PC-9 (cell line): ENCODE data around the gene SLC45A2. TPM values are rescaled to one million over a fixed set of nuclear protein-coding genes. Genes with fewer than 3 reads are reported as not detected.

ENCODE experiments used
- BruUV-seq: library from RNA; stranded (reverse); fragments of 400-500 nt; replicated peaks from 2 replicates; lab custom pipeline; 2021; lab: Mats Ljungman, UMichigan
- CTCF ChIA-PET: fragments of 300-600 bp; sonication (Branson Sonifier 250); formaldehyde crosslinking; loops from one replicate; lab custom pipeline; 2022; ENCODE audit warnings: antibody characterized with exemption; lab: Charles Lee
- POLR2A ChIA-PET: fragments of 300-600 bp; sonication (Branson Sonifier 250); formaldehyde crosslinking; loops from one replicate; lab custom pipeline; 2022; ENCODE audit warnings: antibody characterized with exemption; ENCODE audit not compliant: unreplicated experiment; lab: Charles Lee
- DNase-seq, 2 experiments: peaks; one replicate each; pipeline versions ENCODE4 v3.0.0 to v3.0.0-alpha.2; 2015 to 2022; ENCODE audit warnings: mixed read lengths in 1 of 2
- H2AFZ ChIP-seq: fragments of 200-600 bp; sonication (generic); 2 replicates; pipeline ENCODE4 v1.8.1; 2017; ENCODE audit warnings: antibody characterized with exemption
- H3F3A ChIP-seq: fragments of 200-600 bp; sonication (generic); 2 replicates; pipeline ENCODE4 v1.8.1; 2017; ENCODE audit warnings: antibody characterized with exemption, mild to moderate bottlenecking, low read depth; ENCODE audit not compliant: insufficient read depth
- H3K27ac ChIP-seq: fragments of 200-600 bp; sonication (generic); 2 replicates; pipeline ENCODE4 v1.6.1; 2016; ENCODE audit warnings: mixed run types
- H3K27me3 ChIP-seq: fragments of 200-600 bp; sonication (generic); 2 replicates; pipeline ENCODE4 v1.6.1; 2016; ENCODE audit warnings: low read depth, mixed run types; ENCODE audit not compliant: insufficient read depth
- H3K36me3 ChIP-seq: fragments of 200-600 bp; sonication (generic); 2 replicates; pipeline ENCODE4 v1.6.1; 2016; ENCODE audit warnings: low read depth, mixed run types
- H3K4me1 ChIP-seq: fragments of 200-600 bp; sonication (generic); replicated peaks from 2 replicates; pipeline ENCODE4 v1.6.1; 2016; ENCODE audit warnings: mixed run types; ENCODE audit not compliant: insufficient read depth
- H3K4me2 ChIP-seq: fragments of 200-600 bp; sonication (generic); 2 replicates; pipeline ENCODE4 v1.6.1; 2017; ENCODE audit warnings: mixed run types
- H3K4me3 ChIP-seq: fragments of 200-600 bp; sonication (generic); 2 replicates; pipeline ENCODE4 v1.6.1; 2016; ENCODE audit warnings: mixed run types
- H3K79me2 ChIP-seq: fragments of 200-600 bp; sonication (generic); 2 replicates; pipeline ENCODE4 v1.6.1; 2017; ENCODE audit warnings: low read depth, mixed run types
- H3K9me2 ChIP-seq: fragments of 200-600 bp; sonication (generic); 2 replicates; pipeline ENCODE4 v1.8.1; 2017; ENCODE audit warnings: mild to moderate bottlenecking; ENCODE audit not compliant: insufficient read depth
- H3K9me3 ChIP-seq: fragments of 200-600 bp; sonication (generic); 2 replicates; pipeline ENCODE4 v1.8.1; 2016; ENCODE audit warnings: low read depth; ENCODE audit not compliant: insufficient read depth
- H4K20me1 ChIP-seq: fragments of 200-600 bp; sonication (generic); 2 replicates; pipeline ENCODE4 v1.8.1; 2017; ENCODE audit not compliant: insufficient read depth
- EZH2 ChIP-seq: fragments of 200-600 bp; sonication (generic); IDR thresholded peaks from 2 replicates; pipeline ENCODE4 v1.8.0; 2017; ENCODE audit warnings: antibody characterized with exemption, low read depth
- intact Hi-C: fragments of 100-400 bp; cut with micrococcal nuclease; formaldehyde crosslinking; loops from one replicate; pipeline ENCODE4 v1.10.0; 2022; ENCODE audit not compliant: unreplicated experiment
- total RNA-seq: library from RNA; stranded (reverse); gene quantifications from 2 replicates; pipeline ENCODE4 v1.2.3, GENCODE V29; 2021
- TF ChIP-seq, protein P1 (sequence below): fragments of 200-600 bp; sonication (generic); conservative IDR thresholded peaks from 2 replicates; pipeline ENCODE4 v1.6.1; 2017; ENCODE audit warnings: mixed run types, antibody characterized with exemption, mild to moderate bottlenecking, moderate library complexity

Gene SLC45A2
- total RNA-seq, 1 experiment from 2014 or later: 0.33 TPM

DNA sequence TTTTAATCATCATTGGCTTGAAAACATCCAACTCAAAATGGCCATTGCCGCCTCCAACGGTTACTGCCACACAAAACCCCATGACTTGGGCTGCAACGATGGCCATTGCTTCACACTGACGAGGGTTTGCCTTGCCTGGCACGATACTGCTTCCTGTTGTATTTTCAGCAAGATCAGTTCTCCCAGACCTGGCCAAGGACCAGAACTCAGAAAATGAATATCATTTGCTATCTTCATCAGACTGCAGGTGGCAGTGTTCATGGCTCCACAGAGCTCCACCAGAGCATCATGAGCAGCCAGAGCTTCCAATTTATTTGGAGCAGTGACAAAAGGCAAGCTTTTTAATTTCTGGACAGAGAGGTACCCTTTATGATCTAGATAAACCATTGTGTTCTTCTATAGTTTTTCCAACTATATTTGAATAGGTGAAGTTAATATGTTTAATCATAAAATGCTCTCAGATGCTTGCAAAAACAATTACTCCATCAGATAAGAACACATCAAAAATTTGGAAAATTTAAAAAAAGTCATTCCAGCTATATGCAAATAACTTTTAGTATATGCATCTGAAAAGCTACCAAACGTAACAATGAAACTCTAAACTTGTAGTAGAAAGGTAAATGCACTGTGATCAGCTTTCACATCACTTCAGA, 13.0 kb upstream of the SLC45A2 start:
- Histone ChIP-seq H3K4me2 (no peak overlapping the region), H3K79me2 (no peaks in the 10 kb centered on the region), H3K4me3 (no peak overlapping the region), H3K27me3 (no peaks in the 10 kb centered on the region), H3F3A (no peaks in the 10 kb centered on the region), H3K4me1 (no peaks in the 10 kb centered on the region), H4K20me1 (no peaks in the 10 kb centered on the region), H3K9me3 (no peaks in the 10 kb centered on the region), H2AFZ (no peak overlapping the region), H3K36me3 (no peaks in the 10 kb centered on the region), H3K9me2 (no peaks in the 10 kb centered on the region), H3K27ac (no peak overlapping the region)
- no TSS peak for BruUV-seq
- TF ChIP-seq EZH2: no peak
- TF ChIP-seq, protein P1, sequence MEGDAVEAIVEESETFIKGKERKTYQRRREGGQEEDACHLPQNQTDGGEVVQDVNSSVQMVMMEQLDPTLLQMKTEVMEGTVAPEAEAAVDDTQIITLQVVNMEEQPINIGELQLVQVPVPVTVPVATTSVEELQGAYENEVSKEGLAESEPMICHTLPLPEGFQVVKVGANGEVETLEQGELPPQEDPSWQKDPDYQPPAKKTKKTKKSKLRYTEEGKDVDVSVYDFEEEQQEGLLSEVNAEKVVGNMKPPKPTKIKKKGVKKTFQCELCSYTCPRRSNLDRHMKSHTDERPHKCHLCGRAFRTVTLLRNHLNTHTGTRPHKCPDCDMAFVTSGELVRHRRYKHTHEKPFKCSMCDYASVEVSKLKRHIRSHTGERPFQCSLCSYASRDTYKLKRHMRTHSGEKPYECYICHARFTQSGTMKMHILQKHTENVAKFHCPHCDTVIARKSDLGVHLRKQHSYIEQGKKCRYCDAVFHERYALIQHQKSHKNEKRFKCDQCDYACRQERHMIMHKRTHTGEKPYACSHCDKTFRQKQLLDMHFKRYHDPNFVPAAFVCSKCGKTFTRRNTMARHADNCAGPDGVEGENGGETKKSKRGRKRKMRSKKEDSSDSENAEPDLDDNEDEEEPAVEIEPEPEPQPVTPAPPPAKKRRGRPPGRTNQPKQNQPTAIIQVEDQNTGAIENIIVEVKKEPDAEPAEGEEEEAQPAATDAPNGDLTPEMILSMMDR: peak; percentile 84
- POLR2A ChIA-PET: interaction anchor here (0.6 to 1.0 kb wide), 3 partner anchors 11 to 635 kb away, joined by 3 to 6 read pairs (median 4); no protein-coding TSS in a partner anchor
- CTCF ChIA-PET: interaction anchor here (0.6 to 1.7 kb wide), 8 partner anchors 9 to 662 kb away, joined by 3 to 10 read pairs (median 4); partner anchors contain the start of gene AMACR
- DNase-seq: peak; percentile 55 to 61
- intact Hi-C loops: loop anchor here (1.0 kb wide), 2 partner anchors 455 to 468 kb away; no protein-coding TSS in a partner anchor

DNA sequence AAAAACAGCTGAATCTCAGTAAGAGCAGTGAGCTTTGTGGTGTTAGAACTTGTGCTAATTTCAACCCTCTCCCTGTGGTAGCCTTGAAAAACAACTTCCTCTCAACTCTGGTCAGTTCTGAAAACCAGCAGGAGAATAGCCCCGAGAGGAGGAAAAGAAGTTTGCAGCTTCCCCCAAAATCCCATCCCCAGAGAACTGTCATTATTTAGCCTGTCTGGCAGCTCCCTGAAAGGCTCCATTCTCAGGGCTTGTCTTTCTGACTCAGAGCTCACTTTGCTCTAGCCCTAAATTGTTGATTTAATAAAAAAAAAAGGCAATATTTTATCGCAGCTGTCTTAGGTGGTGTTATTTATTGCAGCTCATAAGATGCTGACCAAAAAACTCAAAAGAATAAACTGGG, 11.4 kb upstream of the SLC45A2 start:
- Histone ChIP-seq H3K9me3 (no peaks in the 10 kb centered on the region), H4K20me1 (no peaks in the 10 kb centered on the region), H3F3A (no peaks in the 10 kb centered on the region), H3K4me1 (no peaks in the 10 kb centered on the region), H2AFZ (no peak overlapping the region), H3K36me3 (no peaks in the 10 kb centered on the region), H3K27ac (no peak overlapping the region), H3K27me3 (no peaks in the 10 kb centered on the region), H3K4me2 (no peak overlapping the region), H3K4me3 (no peak overlapping the region), H3K79me2 (no peaks in the 10 kb centered on the region), H3K9me2 (no peaks in the 10 kb centered on the region)
- no TSS peak for BruUV-seq
- TF ChIP-seq EZH2: no peak
- TF ChIP-seq, protein P1: no peak
- POLR2A ChIA-PET: interaction anchor here (0.6 kb wide), 1 partner anchor 251 kb away, joined by 4 read pairs; no protein-coding TSS in a partner anchor
- intact Hi-C loops: no loop called here
- CTCF ChIA-PET: interaction anchor here (0.6 kb wide), 2 partner anchors 17 to 469 kb away, joined by 3 to 7 read pairs; no protein-coding TSS in a partner anchor
- no peak for DNase-seq

DNA sequence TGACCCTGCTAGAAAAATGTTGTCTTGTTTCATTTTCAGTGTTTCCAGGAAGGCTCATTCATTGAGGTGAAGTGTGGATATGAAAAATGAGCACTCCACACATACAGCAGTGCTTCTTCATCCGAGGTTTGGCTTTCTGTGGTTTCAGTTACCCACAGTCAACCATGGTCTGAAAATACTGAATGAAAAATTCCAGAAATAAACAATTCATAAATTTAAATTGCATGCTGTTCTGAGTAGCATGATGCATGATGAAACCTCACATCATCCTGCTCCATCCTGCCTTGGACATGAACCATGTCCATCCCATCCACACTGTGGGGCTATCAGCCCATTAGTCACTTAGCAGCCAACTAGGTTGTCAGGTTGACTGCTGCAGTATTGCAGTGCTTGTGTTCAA, 10.4 kb upstream of the SLC45A2 start:
- TF ChIP-seq, protein P1: no peak
- TF ChIP-seq EZH2: no peak
- H2AFZ ChIP-seq: no peak overlapping the region
- no peaks in the 10 kb centered on the region for H3K27me3 ChIP-seq
- intact Hi-C loops: no loop called here
- H3K9me2 ChIP-seq: no peaks in the 10 kb centered on the region
- H3K27ac ChIP-seq: no peak overlapping the region
- no peaks in the 10 kb centered on the region for H3K36me3 ChIP-seq
- H3F3A ChIP-seq: no peaks in the 10 kb centered on the region
- POLR2A ChIA-PET: no interaction called here
- H3K4me3 ChIP-seq: no peak overlapping the region
- H3K4me1 ChIP-seq: no peaks in the 10 kb centered on the region
- CTCF ChIA-PET: no interaction called here
- no peaks in the 10 kb centered on the region for H3K79me2 ChIP-seq
- no peak overlapping the region for H3K4me2 ChIP-seq
- BruUV-seq: no TSS peak
- no peak for DNase-seq
- H4K20me1 ChIP-seq: no peaks in the 10 kb centered on the region
- no peaks in the 10 kb centered on the region for H3K9me3 ChIP-seq
